ENCODE measurements around the gene RTN4R. TPM values are rescaled to one million over a fixed set of nuclear protein-coding genes. Genes with fewer than 3 reads are reported as not detected.

The RTN4R gene
- total RNA-seq, 1 experiment from 2014 or later = 25.0 TPM

- TF ChIP-seq SMAD3 (CRISPR knock-in tag; IDR thresholded peaks at IDR 0.05; ENCODE audit: borderline replicate concordance) (no peak), NFATC4 (CRISPR knock-in tag; IDR thresholded peaks at IDR 0.05) (no peak), RORB (CRISPR knock-in tag; IDR thresholded peaks at IDR 0.05) (no peak), ZNF317 (CRISPR knock-in tag; IDR thresholded peaks at IDR 0.05; ENCODE audit: borderline replicate concordance, low read depth) (no peak), ZNF532 (CRISPR knock-in tag; IDR thresholded peaks at IDR 0.05; ENCODE audit: borderline replicate concordance) (no peak), ZNF416 (CRISPR knock-in tag; IDR thresholded peaks at IDR 0.05) (no peak), GABPB1 (CRISPR knock-in tag; IDR thresholded peaks at IDR 0.05) (no peak)
- H3K4me3 Mint-ChIP-seq = no peak overlapping the region
- CTCF ChIA-PET = interaction anchor here (1.1 to 2.7 kb wide), 4 partner anchors 17 to 55 kb away, joined by 3 to 26 read pairs (median 6); no protein-coding TSS in a partner anchor
- DNase-seq (ENCODE audit: low spot score) = no peak
- POLR2A ChIA-PET = no interaction called here
- no peaks in the 10 kb centered on the region for H3K27me3 Mint-ChIP-seq (ENCODE audit: low read depth)
- no peaks in the 10 kb centered on the region for H3K9me3 Mint-ChIP-seq
- no peak for ATAC-seq
- H3K36me3 Mint-ChIP-seq = no peaks in the 10 kb centered on the region
- H3K27ac Mint-ChIP-seq = no peak overlapping the region
- no peaks in the 10 kb centered on the region for H3K4me1 Mint-ChIP-seq
Measured at GRCh38 chr22:20211997-20212753, 55.9 kb downstream of the RTN4R start.

- Mint-ChIP-seq H3K27me3 (ENCODE audit: low read depth) (no peaks in the 10 kb centered on the region), H3K4me3 (no peak overlapping the region), H3K36me3 (no peaks in the 10 kb centered on the region), H3K4me1 (0 out of 2 replicates have a peak, but pooled peaks cover 3% of the 10 kb centered on the region), H3K9me3 (no peaks in the 10 kb centered on the region), H3K27ac (no peak overlapping the region; the same call in 1 of the 2 replicates)
- DNase-seq (ENCODE audit: low spot score) (no peak), ATAC-seq (no peak; the same call in 1 of the 2 replicates)
- no peak for TF ChIP-seq ARID4B (CRISPR knock-in tag; IDR thresholded peaks at IDR 0.05; ENCODE audit: borderline replicate concordance)
- TF ChIP-seq CREM (CRISPR knock-in tag; IDR thresholded peaks at IDR 0.05) = no peak
- TF ChIP-seq ZNF423 (CRISPR knock-in tag; IDR thresholded peaks at IDR 0.05) = peak; percentile 42
- no peak for TF ChIP-seq ATF1 (CRISPR knock-in tag; IDR thresholded peaks at IDR 0.05)
- TF ChIP-seq NR3C1 (CRISPR knock-in tag; conservative IDR thresholded peaks at IDR 0.05; ENCODE audit: low read depth) = no peak
- POLR2A ChIA-PET = no interaction called here
- CTCF ChIA-PET = interaction anchor here (1.1 to 2.7 kb wide), 5 partner anchors 16 to 54 kb away, joined by 3 to 26 read pairs (median 7); no protein-coding TSS in a partner anchor
Measured at GRCh38 chr22:20211409-20211996, 56.6 kb downstream of the RTN4R start.

All from WTC11 (cell line).